HEK293 (cell line): Measurements from ENCODE around the gene HYPK.
"Not testable (repeated sequence)": the region's sequence is repeated elsewhere in the genome, so short reads cannot be mapped to it uniquely, and the experiment has no call there.

Source experiments
- BCL11A ChIP-seq: fragments of 450-650 bp; formaldehyde crosslinking; IDR thresholded peaks from 2 replicates; pipeline ENCODE4 v1.5.1; 2016; ENCODE audit warnings: low read depth, missing biosample characterization, missing genetic modification characterization
- CTCF ChIP-seq: fragments of 450-650 bp; formaldehyde crosslinking; IDR thresholded peaks from 2 replicates; pipeline ENCODE4 v1.5.1; 2016; ENCODE audit warnings: missing biosample characterization, missing genetic modification characterization
- FEZF1 ChIP-seq: fragments of 450-650 bp; formaldehyde crosslinking; IDR thresholded peaks from 2 replicates; pipeline ENCODE4 v1.5.1; 2016; ENCODE audit warnings: missing biosample characterization, missing genetic modification characterization
- KLF16 ChIP-seq: fragments of 450-650 bp; formaldehyde crosslinking; IDR thresholded peaks from 2 replicates; pipeline ENCODE4 v1.5.1; 2017; ENCODE audit warnings: missing biosample characterization, missing genetic modification characterization
- SETDB1 ChIP-seq: IDR thresholded peaks from one replicate; pipeline ENCODE4 v1.6.1; 2017; ENCODE audit warnings: mild to moderate bottlenecking, low read length, moderate library complexity, mixed read lengths; ENCODE audit not compliant: insufficient read length
- ZBTB1 ChIP-seq: fragments of 450-650 bp; formaldehyde crosslinking; IDR thresholded peaks from 2 replicates; pipeline ENCODE4 v1.5.1; 2016; ENCODE audit warnings: missing biosample characterization, missing genetic modification characterization
- ZBTB49 ChIP-seq: fragments of 450-650 bp; formaldehyde crosslinking; IDR thresholded peaks from 2 replicates; pipeline ENCODE4 v1.5.1; 2016; ENCODE audit warnings: missing biosample characterization, missing genetic modification characterization, low read depth
- ZNF138 ChIP-seq: fragments of 450-650 bp; formaldehyde crosslinking; IDR thresholded peaks from 2 replicates; pipeline ENCODE4 v1.5.1; 2016; ENCODE audit warnings: missing biosample characterization, missing genetic modification characterization, borderline replicate concordance
- ZNF341 ChIP-seq: fragments of 450-650 bp; formaldehyde crosslinking; IDR thresholded peaks from 2 replicates; pipeline ENCODE4; 2016; ENCODE audit warnings: low read depth, missing biosample characterization, missing genetic modification characterization
- ZNF843 ChIP-seq: fragments of 450-650 bp; formaldehyde crosslinking; IDR thresholded peaks from 2 replicates; pipeline ENCODE4 v1.5.1; 2016; ENCODE audit warnings: missing biosample characterization, missing genetic modification characterization

- not testable (repeated sequence) for TF ChIP-seq SETDB1; KLF16 (tag by site-specific recombination); ZBTB49; ZBTB1 (tag by site-specific recombination); BCL11A (tag by site-specific recombination); CTCF (tag by site-specific recombination); FEZF1 (tag by site-specific recombination); ZNF138 (tag by site-specific recombination); ZNF341; ZNF843 (tag by site-specific recombination)
These were observed 29.6 kb downstream of the HYPK start for GRCh38 chr15:43829951-43830540.
